HG03064 (cell line): Measurements from ENCODE around the gene GDF2.

Experiments used
- ATAC-seq: cut with Tn5 transposase; IDR thresholded peaks from one replicate; pipeline ENCODE4 v1.9.1; 2021; ENCODE audit warnings: low read depth; ENCODE audit not compliant: unreplicated experiment

The GDF2 gene

GRCh38 chr10:47322300-47323061 is at the start of gene GDF2:
Gene GDF2, plus strand, starts transcription at chr10:47322454. Its CDS starts 215 bp downstream, at chr10:47322669.
- no peak for ATAC-seq

GRCh38 chr10:47276071-47276470 is 46.2 kb upstream of the GDF2 start:
- no peak for ATAC-seq

GRCh38 chr10:47276576-47277351 is 45.5 kb upstream of the GDF2 start:
- ATAC-seq, result no peak

GRCh38 chr10:47277352-47278151 is 44.7 kb upstream of the GDF2 start:
- no peak for ATAC-seq

GRCh38 chr10:47278152-47278473 is 44.1 kb upstream of the GDF2 start:
- ATAC-seq, result no peak

- no peak for ATAC-seq
Measured at GRCh38 chr10:47278720-47279119, 43.5 kb upstream of the GDF2 start.

GRCh38 chr10:47279276-47279675 is 43.0 kb upstream of the GDF2 start:
- ATAC-seq, result no peak

- ATAC-seq, result no peak
Measured at GRCh38 chr10:47282005-47282656, 40.1 kb upstream of the GDF2 start.

- ATAC-seq, result no peak
Measured at GRCh38 chr10:47282657-47283018, 39.6 kb upstream of the GDF2 start.

- ATAC-seq, result no peak
Measured at GRCh38 chr10:47283101-47283630, 39.1 kb upstream of the GDF2 start.

- no peak for ATAC-seq
Measured at GRCh38 chr10:47283848-47284247, 38.4 kb upstream of the GDF2 start.

- no peak for ATAC-seq
Measured at GRCh38 chr10:47285381-47286115, 36.7 kb upstream of the GDF2 start.

- no peak for ATAC-seq
Measured at GRCh38 chr10:47286116-47286505, 36.1 kb upstream of the GDF2 start.

GRCh38 chr10:47286591-47287315 is 35.5 kb upstream of the GDF2 start:
- ATAC-seq, result no peak

- ATAC-seq, result no peak
Measured at GRCh38 chr10:47287365-47287802, 34.9 kb upstream of the GDF2 start.

- no peak for ATAC-seq
Measured at GRCh38 chr10:47287805-47288204, 34.4 kb upstream of the GDF2 start.

- no peak for ATAC-seq
Measured at GRCh38 chr10:47288236-47288635, 34.0 kb upstream of the GDF2 start.

GRCh38 chr10:47288916-47289495 is 33.2 kb upstream of the GDF2 start:
- ATAC-seq, result no peak

GRCh38 chr10:47289921-47290320 is 32.3 kb upstream of the GDF2 start:
- no peak for ATAC-seq
